ENCODE data around the gene LIMK2.
A peak's percentile ranks its signal among the peaks of the same experiment; 100 is the strongest.

Gene LIMK2

GRCh38 chr22:31279327-31279669 lies 67.2 kb downstream of the LIMK2 start:
- peaks cover 89% of the 10 kb centered on the region for H3K4me1 Mint-ChIP-seq (ENCODE audit: low read depth)
- no peaks in the 10 kb centered on the region for H3K27me3 Mint-ChIP-seq
- no peak for DNase-seq
- peaks cover 85% of the 10 kb centered on the region for H3K36me3 Mint-ChIP-seq (ENCODE audit: low read depth)
- H3K27ac Mint-ChIP-seq: peak overlapping the region; percentile 99
- no peak overlapping the region for H3K4me3 Mint-ChIP-seq
- H3K9me3 Mint-ChIP-seq: no peaks in the 10 kb centered on the region

- Mint-ChIP-seq H3K4me1 (ENCODE audit: low read depth) (peaks cover 92% of the 10 kb centered on the region), H3K27ac (peak overlapping the region; percentile 99), H3K4me3 (no peak overlapping the region), H3K27me3 (no peaks in the 10 kb centered on the region), H3K36me3 (ENCODE audit: low read depth) (peaks cover 79% of the 10 kb centered on the region), H3K9me3 (no peaks in the 10 kb centered on the region)
- DNase-seq: no peak
These were observed 67.9 kb downstream of the LIMK2 start for GRCh38 chr22:31279821-31280505.

- Mint-ChIP-seq H3K9me3 (no peaks in the 10 kb centered on the region), H3K27ac (peak overlapping the region; percentile 99), H3K4me1 (ENCODE audit: low read depth) (peaks cover 97% of the 10 kb centered on the region), H3K36me3 (ENCODE audit: low read depth) (peaks cover 74% of the 10 kb centered on the region), H3K27me3 (no peaks in the 10 kb centered on the region), H3K4me3 (no peak overlapping the region)
- no peak for DNase-seq
These were observed 69.6 kb downstream of the LIMK2 start for GRCh38 chr22:31281733-31282132.

GRCh38 chr22:31282748-31283468 lies 70.8 kb downstream of the LIMK2 start:
- no peaks in the 10 kb centered on the region for H3K27me3 Mint-ChIP-seq
- H3K27ac Mint-ChIP-seq: peak overlapping the region; percentile 99
- peaks cover 69% of the 10 kb centered on the region for H3K36me3 Mint-ChIP-seq (ENCODE audit: low read depth)
- no peak overlapping the region for H3K4me3 Mint-ChIP-seq
- H3K9me3 Mint-ChIP-seq: no peaks in the 10 kb centered on the region
- no peak for DNase-seq
- peaks cover 97% of the 10 kb centered on the region for H3K4me1 Mint-ChIP-seq (ENCODE audit: low read depth)

- H3K4me3 Mint-ChIP-seq: no peak overlapping the region
- no peaks in the 10 kb centered on the region for H3K27me3 Mint-ChIP-seq
- peak overlapping the region; percentile 99 for H3K27ac Mint-ChIP-seq
- DNase-seq: no peak
- H3K36me3 Mint-ChIP-seq (ENCODE audit: low read depth): peaks cover 57% of the 10 kb centered on the region
- H3K4me1 Mint-ChIP-seq (ENCODE audit: low read depth): peaks cover 97% of the 10 kb centered on the region
- H3K9me3 Mint-ChIP-seq: no peaks in the 10 kb centered on the region
These were observed 72.4 kb downstream of the LIMK2 start for GRCh38 chr22:31284281-31285155.

GRCh38 chr22:31286360-31287255 lies 74.5 kb downstream of the LIMK2 start:
- Mint-ChIP-seq H3K9me3 (no peaks in the 10 kb centered on the region), H3K27ac (peak overlapping the region; percentile 99), H3K36me3 (ENCODE audit: low read depth) (peaks cover 45% of the 10 kb centered on the region), H3K4me3 (peak overlapping the region; percentile 53), H3K27me3 (no peaks in the 10 kb centered on the region), H3K4me1 (ENCODE audit: low read depth) (peaks cover 87% of the 10 kb centered on the region)
- DNase-seq: no peak

GRCh38 chr22:31287818-31288495 lies 75.9 kb downstream of the LIMK2 start:
- H3K36me3 Mint-ChIP-seq (ENCODE audit: low read depth): peaks cover 37% of the 10 kb centered on the region
- DNase-seq: no peak
- H3K4me3 Mint-ChIP-seq: peak overlapping the region; percentile 94
- no peaks in the 10 kb centered on the region for H3K9me3 Mint-ChIP-seq
- H3K27ac Mint-ChIP-seq: peak overlapping the region; percentile 99
- H3K27me3 Mint-ChIP-seq: no peaks in the 10 kb centered on the region
- H3K4me1 Mint-ChIP-seq (ENCODE audit: low read depth): peaks cover 87% of the 10 kb centered on the region

GRCh38 chr22:31288496-31289240 lies 76.6 kb downstream of the LIMK2 start:
- peaks cover 29% of the 10 kb centered on the region for H3K36me3 Mint-ChIP-seq (ENCODE audit: low read depth)
- no peak for DNase-seq
- peak overlapping the region; percentile 99 for H3K27ac Mint-ChIP-seq
- peaks cover 86% of the 10 kb centered on the region for H3K4me1 Mint-ChIP-seq (ENCODE audit: low read depth)
- H3K4me3 Mint-ChIP-seq: peak overlapping the region; percentile 94
- H3K9me3 Mint-ChIP-seq: no peaks in the 10 kb centered on the region
- no peaks in the 10 kb centered on the region for H3K27me3 Mint-ChIP-seq

GRCh38 chr22:31289344-31289743 lies 77.2 kb downstream of the LIMK2 start:
- no peak for DNase-seq
- peaks cover 86% of the 10 kb centered on the region for H3K4me1 Mint-ChIP-seq (ENCODE audit: low read depth)
- H3K27ac Mint-ChIP-seq: peak overlapping the region; percentile 99
- peaks cover 26% of the 10 kb centered on the region for H3K36me3 Mint-ChIP-seq (ENCODE audit: low read depth)
- no peaks in the 10 kb centered on the region for H3K9me3 Mint-ChIP-seq
- H3K4me3 Mint-ChIP-seq: peak overlapping the region; percentile 94
- no peaks in the 10 kb centered on the region for H3K27me3 Mint-ChIP-seq

- Mint-ChIP-seq H3K4me3 (peak overlapping the region; percentile 94), H3K36me3 (ENCODE audit: low read depth) (peaks cover 21% of the 10 kb centered on the region), H3K27me3 (no peaks in the 10 kb centered on the region), H3K27ac (peak overlapping the region; percentile 99), H3K9me3 (no peaks in the 10 kb centered on the region), H3K4me1 (ENCODE audit: low read depth) (peaks cover 82% of the 10 kb centered on the region)
- DNase-seq: peak; percentile 93
These were observed 78.7 kb downstream of the LIMK2 start for GRCh38 chr22:31290494-31291471.

- no peaks in the 10 kb centered on the region for H3K9me3 Mint-ChIP-seq
- H3K27ac Mint-ChIP-seq: peak overlapping the region; percentile 99
- H3K27me3 Mint-ChIP-seq: no peaks in the 10 kb centered on the region
- H3K4me3 Mint-ChIP-seq: peak overlapping the region; percentile 94
- peaks cover 82% of the 10 kb centered on the region for H3K4me1 Mint-ChIP-seq (ENCODE audit: low read depth)
- peaks cover 17% of the 10 kb centered on the region for H3K36me3 Mint-ChIP-seq (ENCODE audit: low read depth)
- DNase-seq: peak; percentile 61
These were observed 79.6 kb downstream of the LIMK2 start for GRCh38 chr22:31291481-31292235.
